ENCODE data around the gene ZNF837. TPM values are rescaled to one million over a fixed set of nuclear protein-coding genes. Genes with fewer than 3 reads are reported as not detected.

ZNF837 gene
- total RNA-seq, 3 donors from 2014 or later, result 1.3 to 6.6 (median 2.3) TPM

DNA sequence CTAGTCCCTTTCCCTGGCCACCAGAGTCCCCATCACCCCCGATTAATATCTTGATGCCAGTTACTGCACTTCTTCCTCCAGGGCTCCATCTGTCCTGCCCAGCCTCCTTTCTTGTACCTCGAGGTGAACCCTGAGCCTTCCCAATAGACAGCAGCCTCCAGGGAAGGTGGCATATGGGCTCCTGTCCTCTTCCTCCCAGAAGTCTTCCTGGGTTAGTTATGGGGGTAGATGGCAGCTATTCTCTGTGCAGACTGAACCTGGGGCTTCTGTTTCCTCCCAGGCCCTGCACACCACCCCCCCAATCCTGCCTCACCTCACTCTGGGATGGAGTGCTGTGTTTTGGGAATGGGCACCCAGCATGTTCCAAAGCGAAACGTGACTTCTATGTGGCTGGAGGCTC lies 17.3 kb upstream of the ZNF837 start:
- peaks cover 9 to 13% of the 10 kb centered on the region in 2 donors for H3K4me1 ChIP-seq
- H3K27ac ChIP-seq, result no peak overlapping the region
- TF ChIP-seq CTCF (IDR thresholded peaks at IDR 0.05) (no peak), POLR2AphosphoS5 (IDR thresholded peaks at IDR 0.05) (no peak), POLR2A (IDR thresholded peaks at IDR 0.05) (no peak)
- H3K9me3 ChIP-seq, result no peaks in the 10 kb centered on the region
- intact Hi-C loops (cut with DNase I; ENCODE audit: low total_unique reads), result no loop called here
- H3K36me3 ChIP-seq, result no peaks in the 10 kb centered on the region
- H3K27me3 ChIP-seq, result peaks cover 0 to 14% of the 10 kb centered on the region in 2 donors
- no peak for DNase-seq (ENCODE audit: low spot score in 2 of 2)
- H3K4me3 ChIP-seq, result no peak overlapping the region

- DNase-seq (ENCODE audit: low spot score in 2 of 2), result no peak
- TF ChIP-seq CTCF (IDR thresholded peaks at IDR 0.05) (no peak), POLR2AphosphoS5 (IDR thresholded peaks at IDR 0.05) (no peak), POLR2A (IDR thresholded peaks at IDR 0.05) (no peak)
- Histone ChIP-seq H3K4me1 (peaks cover 9 to 13% of the 10 kb centered on the region in 2 donors), H3K27ac (no peak overlapping the region), H3K4me3 (no peak overlapping the region), H3K36me3 (no peaks in the 10 kb centered on the region), H3K27me3 (peaks cover 0 to 14% of the 10 kb centered on the region in 2 donors), H3K9me3 (no peaks in the 10 kb centered on the region)
- intact Hi-C loops (cut with DNase I; ENCODE audit: low total_unique reads), result no loop called here
These were observed 16.8 kb upstream of the ZNF837 start for GRCh38 chr19:58397533-58398037.

GRCh38 chr19:58396691-58397532 lies 16.1 kb upstream of the ZNF837 start:
- Histone ChIP-seq H3K4me3 (peak overlapping the region in 2 of 3 donors; percentile 44 to 66), H3K36me3 (no peaks in the 10 kb centered on the region), H3K9me3 (no peaks in the 10 kb centered on the region), H3K4me1 (peaks cover 5 to 9% of the 10 kb centered on the region in 2 donors), H3K27ac (no peak overlapping the region), H3K27me3 (peaks cover 0 to 14% of the 10 kb centered on the region in 2 donors)
- no peak for TF ChIP-seq CTCF (IDR thresholded peaks at IDR 0.05)
- TF ChIP-seq POLR2A (IDR thresholded peaks at IDR 0.05), result no peak
- no peak for TF ChIP-seq POLR2AphosphoS5 (IDR thresholded peaks at IDR 0.05)
- intact Hi-C loops (cut with DNase I; ENCODE audit: low total_unique reads), result no loop called here
- DNase-seq (ENCODE audit: low spot score in 2 of 2), result no peak

DNA sequence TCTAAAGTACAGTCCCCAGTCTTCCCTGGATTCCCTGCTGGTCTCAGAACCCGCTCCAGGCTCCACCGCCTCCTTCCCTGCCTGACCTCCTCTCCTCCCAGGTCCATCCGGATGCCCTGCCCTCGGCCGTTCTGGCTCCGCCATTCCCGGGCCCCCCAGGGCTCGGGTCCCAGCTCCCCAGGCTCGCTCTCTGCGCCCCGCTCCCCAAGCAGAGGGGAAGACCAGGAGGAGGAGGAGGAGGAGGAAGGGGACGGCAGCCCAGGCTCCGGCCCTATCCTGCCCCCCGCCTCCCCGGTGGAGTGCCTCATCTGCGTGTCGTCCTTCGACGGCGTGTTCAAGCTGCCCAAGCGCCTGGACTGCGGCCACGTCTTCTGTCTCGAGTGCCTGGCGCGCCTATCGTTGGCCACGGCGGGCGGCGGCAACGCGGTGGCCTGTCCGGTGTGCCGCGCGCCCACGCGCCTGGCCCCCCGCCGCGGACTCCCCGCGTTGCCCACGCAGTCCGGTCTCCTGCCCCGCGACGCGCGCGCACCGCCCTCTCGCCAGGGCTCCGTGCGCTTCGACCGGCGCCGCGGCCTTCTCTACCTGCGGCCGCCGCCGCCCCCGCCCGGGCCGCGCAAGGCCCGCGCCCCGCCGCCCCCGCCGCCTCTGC lies 15.3 kb upstream of the ZNF837 start:
- Histone ChIP-seq H3K4me1 (peaks cover 5 to 7% of the 10 kb centered on the region in 2 donors), H3K4me3 (peak overlapping the region in 2 of 3 donors; percentile 44 to 66), H3K9me3 (no peaks in the 10 kb centered on the region), H3K36me3 (no peaks in the 10 kb centered on the region), H3K27ac (peak overlapping the region in 1 of 2 donors; percentile 45), H3K27me3 (peaks cover 0 to 14% of the 10 kb centered on the region in 2 donors)
- no peak for DNase-seq (ENCODE audit: low spot score in 2 of 2)
- intact Hi-C loops (cut with DNase I; ENCODE audit: low total_unique reads), result no loop called here
- TF ChIP-seq POLR2AphosphoS5 (IDR thresholded peaks at IDR 0.05), result no peak
- no peak for TF ChIP-seq CTCF (IDR thresholded peaks at IDR 0.05)
- TF ChIP-seq POLR2A (IDR thresholded peaks at IDR 0.05), result no peak

Data from breast epithelium (tissue), 4 donors.